ENCODE measurements around the gene GRID2. TPM values are rescaled to one million over a fixed set of nuclear protein-coding genes. Genes with fewer than 3 reads are reported as not detected.

Gene GRID2
- 0.25 and 0.63 TPM in 2 replicates for total RNA-seq (ENCODE audit: low replicate concordance)

- peak; percentile 8 for DNase-seq (ENCODE audit: low read depth)
- TF ChIP-seq, protein P1, sequence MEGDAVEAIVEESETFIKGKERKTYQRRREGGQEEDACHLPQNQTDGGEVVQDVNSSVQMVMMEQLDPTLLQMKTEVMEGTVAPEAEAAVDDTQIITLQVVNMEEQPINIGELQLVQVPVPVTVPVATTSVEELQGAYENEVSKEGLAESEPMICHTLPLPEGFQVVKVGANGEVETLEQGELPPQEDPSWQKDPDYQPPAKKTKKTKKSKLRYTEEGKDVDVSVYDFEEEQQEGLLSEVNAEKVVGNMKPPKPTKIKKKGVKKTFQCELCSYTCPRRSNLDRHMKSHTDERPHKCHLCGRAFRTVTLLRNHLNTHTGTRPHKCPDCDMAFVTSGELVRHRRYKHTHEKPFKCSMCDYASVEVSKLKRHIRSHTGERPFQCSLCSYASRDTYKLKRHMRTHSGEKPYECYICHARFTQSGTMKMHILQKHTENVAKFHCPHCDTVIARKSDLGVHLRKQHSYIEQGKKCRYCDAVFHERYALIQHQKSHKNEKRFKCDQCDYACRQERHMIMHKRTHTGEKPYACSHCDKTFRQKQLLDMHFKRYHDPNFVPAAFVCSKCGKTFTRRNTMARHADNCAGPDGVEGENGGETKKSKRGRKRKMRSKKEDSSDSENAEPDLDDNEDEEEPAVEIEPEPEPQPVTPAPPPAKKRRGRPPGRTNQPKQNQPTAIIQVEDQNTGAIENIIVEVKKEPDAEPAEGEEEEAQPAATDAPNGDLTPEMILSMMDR (IDR thresholded peaks at IDR 0.05; ENCODE audit: insufficient read depth, low read length), result peak; percentile 18
- peak within 1 kb of the TSS; percentile 47 for H3K4me3 ChIP-seq (ENCODE audit: low read depth, low read length)
Measured at GRCh38 chr4:92303621-92304027, at the start of gene GRID2. TSS of gene GRID2 (plus strand) at chr4:92303966.

- TF ChIP-seq, protein P1 (IDR thresholded peaks at IDR 0.05; ENCODE audit: insufficient read depth, low read length), result no peak
- DNase-seq (ENCODE audit: low read depth), result no peak
- no peak overlapping the region for H3K4me3 ChIP-seq (ENCODE audit: low read depth, low read length)
Measured at GRCh38 chr4:92253986-92254671, 49.6 kb upstream of the GRID2 start.

DNA sequence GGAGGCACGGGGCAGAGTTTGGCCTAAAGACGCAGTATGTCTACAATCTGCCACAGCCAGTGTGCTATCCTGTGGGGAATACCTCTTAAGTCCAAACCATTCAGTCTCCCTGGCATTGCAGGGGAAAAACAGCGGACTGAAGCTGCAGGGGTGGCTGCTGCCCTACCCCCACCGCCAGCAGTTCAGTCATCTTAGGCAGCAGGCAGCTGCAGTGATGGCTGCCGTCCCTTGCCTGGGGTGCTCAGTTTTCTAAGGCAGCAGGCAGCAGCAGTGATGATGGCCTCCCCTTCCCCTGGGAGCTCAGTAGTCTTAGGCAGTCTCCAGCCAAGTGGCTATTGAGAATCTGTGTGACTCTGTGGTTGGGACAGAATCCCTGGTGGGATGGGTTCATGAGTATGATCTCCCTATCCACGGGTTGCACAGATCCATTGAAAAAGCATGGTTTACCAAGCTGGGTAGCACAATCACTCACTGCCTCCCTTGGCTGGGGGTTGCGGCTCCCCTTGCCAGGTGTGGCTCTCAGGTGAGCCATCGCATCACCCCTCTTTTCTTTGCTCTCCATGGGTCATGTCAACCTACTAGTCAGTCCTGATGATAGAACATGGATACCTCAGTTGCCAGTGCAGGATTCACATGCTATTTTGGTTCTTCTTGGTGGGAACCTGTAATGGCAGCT, 48.9 kb upstream of the GRID2 start:
- DNase-seq (ENCODE audit: low read depth), result no peak
- H3K4me3 ChIP-seq (ENCODE audit: low read depth, low read length), result no peak overlapping the region
- TF ChIP-seq, protein P1 (IDR thresholded peaks at IDR 0.05; ENCODE audit: insufficient read depth, low read length), result no peak

DNA sequence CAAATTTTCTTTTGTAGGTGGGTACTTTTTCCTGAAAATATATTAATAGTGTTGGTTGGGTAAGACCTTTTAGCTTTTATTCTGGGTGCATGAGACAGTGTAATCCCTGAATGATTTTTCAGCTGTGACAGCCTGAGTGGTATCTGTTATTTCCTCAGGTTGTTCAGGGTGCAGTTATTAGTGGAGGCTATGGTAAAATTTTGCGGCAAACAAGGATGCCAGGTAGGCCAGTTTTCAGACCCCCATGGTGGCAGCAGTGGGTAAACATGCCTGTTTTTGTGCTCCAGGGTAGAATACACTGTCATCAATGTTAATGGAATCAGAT, 47.9 kb upstream of the GRID2 start:
- DNase-seq (ENCODE audit: low read depth), result no peak
- TF ChIP-seq, protein P1 (IDR thresholded peaks at IDR 0.05; ENCODE audit: insufficient read depth, low read length), result no peak
- no peak overlapping the region for H3K4me3 ChIP-seq (ENCODE audit: low read depth, low read length)

DNA sequence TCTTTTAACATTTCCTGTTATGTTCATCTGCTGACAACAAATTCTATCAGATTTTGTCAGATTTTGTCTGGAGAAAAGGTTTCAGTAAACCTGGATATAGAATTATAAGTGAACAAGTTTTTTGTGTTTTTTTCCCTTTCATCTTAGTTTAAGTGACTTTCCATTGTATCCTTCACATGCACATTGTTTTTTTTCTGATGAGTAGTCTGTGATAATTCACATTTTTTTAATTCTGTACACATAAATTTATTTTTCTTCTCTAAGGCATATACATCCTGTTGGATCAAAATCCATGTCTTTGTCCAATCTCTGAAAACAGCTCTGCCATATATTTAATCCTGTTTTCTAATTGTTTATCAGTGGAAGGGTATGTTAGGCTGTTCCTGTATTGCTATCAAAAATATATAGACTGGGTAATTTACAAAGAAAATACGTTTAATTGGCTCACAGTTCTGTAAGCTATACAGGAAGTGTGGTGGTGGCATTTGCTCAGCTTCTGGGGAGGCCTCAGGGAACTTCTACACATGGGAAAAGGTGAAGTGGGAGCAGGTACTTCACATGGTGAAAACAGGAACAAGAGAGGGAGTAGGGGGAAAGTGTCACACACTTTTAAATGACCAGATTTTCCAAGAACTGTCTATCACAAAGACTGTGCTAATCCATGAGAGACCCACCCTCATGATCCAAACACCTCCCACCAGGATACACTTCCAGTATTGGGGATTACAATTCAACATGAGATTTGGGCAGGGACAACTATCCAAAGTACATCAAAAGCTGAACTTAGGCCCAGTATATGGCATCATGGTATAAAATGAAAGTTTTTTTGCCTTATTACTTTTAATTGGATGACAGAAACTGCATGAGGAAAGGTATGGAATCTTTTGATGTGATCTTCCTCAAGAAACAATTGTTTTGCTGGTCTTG, 45.6 kb upstream of the GRID2 start:
- no peak overlapping the region for H3K4me3 ChIP-seq (ENCODE audit: low read depth, low read length)
- TF ChIP-seq, protein P1 (IDR thresholded peaks at IDR 0.05; ENCODE audit: insufficient read depth, low read length), result no peak
- DNase-seq (ENCODE audit: low read depth), result no peak

GRCh38 chr4:92261256-92261655, 42.5 kb upstream of the GRID2 start:
- DNase-seq (ENCODE audit: low read depth), result no peak
- TF ChIP-seq, protein P1 (IDR thresholded peaks at IDR 0.05; ENCODE audit: insufficient read depth, low read length), result no peak

More at GRCh38 chr4:92261256-92261655, 42.5 kb upstream of the GRID2 start:
- no peak overlapping the region for H3K4me3 ChIP-seq (ENCODE audit: low read depth, low read length)

All from fibroblast of the aortic adventitia (primary cell).